CD14-positive monocyte (primary cell): ENCODE measurements around the gene BLOC1S4. TPM values are rescaled to one million over a fixed set of nuclear protein-coding genes. Genes with fewer than 3 reads are reported as not detected.
A peak's percentile ranks its signal among the peaks of the same experiment; 100 is the strongest.

Experiments
- DNase-seq, 3 donors: peaks; one replicate each; pipeline ENCODE4 v3.0.0-alpha.2; 2011 to 2022
- H2AFZ ChIP-seq: 2 replicates; pipeline ENCODE4 v1.6.0; 2012; ENCODE audit warnings: mild to moderate bottlenecking, low read depth, low read length, inconsistent platforms; ENCODE audit not compliant: insufficient read depth, poor library complexity, severe bottlenecking
- H3K27ac ChIP-seq, 2 donors: 1 replicate in 1 of 2; 2 replicates in 1 of 2; pipeline ENCODE4 v1.5.1; 2012 to 2013; ENCODE audit warnings: low read length in 2 of 2, control low read depth in 1 of 2, inconsistent platforms in 1 of 2, low read depth in 1 of 2, mild to moderate bottlenecking in 1 of 2
- H3K27me3 ChIP-seq, 2 donors: one replicate each; pipeline versions ENCODE4 v1.6.0 to v1.6.1; 2011 to 2013; ENCODE audit warnings: low read length in 2 of 2; ENCODE audit not compliant: control insufficient read depth in 2 of 2, insufficient read depth in 2 of 2
- H3K36me3 ChIP-seq, 2 donors: replicated peaks in 1 of 2; 1 replicate in 1 of 2; 2 replicates in 1 of 2; pipeline versions ENCODE4 v1.5.1 to v1.6.1; 2012 to 2013; ENCODE audit warnings: low read length in 2 of 2, control low read depth in 1 of 2, inconsistent platforms in 1 of 2, mild to moderate bottlenecking in 1 of 2; ENCODE audit not compliant: insufficient read depth in 2 of 2, control insufficient read depth in 1 of 2
- H3K4me1 ChIP-seq, 2 donors: 1 replicate in 1 of 2; 2 replicates in 1 of 2; pipeline versions ENCODE4 v1.5.1 to v1.6.1; 2012 to 2013; ENCODE audit warnings: low read length in 2 of 2, control low read depth in 1 of 2, inconsistent platforms in 1 of 2, mild to moderate bottlenecking in 1 of 2, moderate library complexity in 1 of 2; ENCODE audit not compliant: insufficient read depth in 2 of 2, control insufficient read depth in 1 of 2
- H3K4me2 ChIP-seq: replicated peaks from 2 replicates; pipeline ENCODE3; 2012; ENCODE audit warnings: low read length, moderate library complexity, mild to moderate bottlenecking; ENCODE audit not compliant: poor library complexity, severe bottlenecking; ENCODE audit errors: extremely low read depth
- H3K4me3 ChIP-seq, 3 experiments: fragments of 200-600 bp in 1 of 3; sonication (generic) in 1 of 3; replicated peaks in 1 of 3; 1 replicate in 2 of 3; 2 replicates in 1 of 3; pipeline ENCODE4 v1.5.1; 2011 to 2013; ENCODE audit warnings: low read length in 3 of 3, mild to moderate bottlenecking in 3 of 3, control low read depth in 2 of 3, low read depth in 2 of 3, inconsistent platforms in 1 of 3, moderate library complexity in 1 of 3
- H3K79me2 ChIP-seq: 2 replicates; pipeline ENCODE4 v1.6.0; 2012; ENCODE audit warnings: mild to moderate bottlenecking, control low read depth, inconsistent platforms, low read length, moderate library complexity; ENCODE audit not compliant: insufficient read depth
- H3K9ac ChIP-seq: 2 replicates; pipeline ENCODE4 v1.6.0; 2017; ENCODE audit warnings: low read length, mild to moderate bottlenecking; ENCODE audit not compliant: insufficient read depth, poor library complexity, severe bottlenecking
- H3K9me3 ChIP-seq, 2 donors: replicated peaks in 1 of 2; 1 replicate in 1 of 2; 2 replicates in 1 of 2; pipeline versions ENCODE4 v1.5.1 to v1.6.1; 2012 to 2013; ENCODE audit warnings: low read length in 2 of 2, control low read depth in 1 of 2; ENCODE audit not compliant: control insufficient read depth in 1 of 2, insufficient read depth in 1 of 2
- H4K20me1 ChIP-seq: 2 replicates; pipeline ENCODE4 v1.6.0; 2012; ENCODE audit warnings: mild to moderate bottlenecking, low read length, control low read depth, moderate library complexity; ENCODE audit not compliant: insufficient read depth
- H3K27ac Mint-ChIP-seq, 7 donors: one replicate each; pipeline ENCODE4 v1.8.0; 2020; ENCODE audit warnings: mild to moderate bottlenecking in 7 of 7, mixed read lengths in 7 of 7, moderate library complexity in 6 of 7, inconsistent platforms in 2 of 7
- H3K27me3 Mint-ChIP-seq, 3 donors: one replicate each; pipeline ENCODE4 v1.8.0; 2021 to 2022; ENCODE audit warnings: low read depth in 3 of 3, mild to moderate bottlenecking in 3 of 3, mixed read lengths in 3 of 3, moderate library complexity in 3 of 3, inconsistent platforms in 1 of 3
- H3K36me3 Mint-ChIP-seq, 2 donors: one replicate each; pipeline ENCODE4 v1.8.0; 2020; ENCODE audit warnings: mixed read lengths in 2 of 2, inconsistent platforms in 1 of 2, mild to moderate bottlenecking in 1 of 2
- H3K4me1 Mint-ChIP-seq: one replicate; pipeline ENCODE4 v1.8.0; 2020; ENCODE audit warnings: mild to moderate bottlenecking, mixed read lengths
- H3K4me3 Mint-ChIP-seq, 2 donors: one replicate each; pipeline ENCODE4 v1.8.0; 2020; ENCODE audit warnings: mild to moderate bottlenecking in 2 of 2, mixed read lengths in 2 of 2, moderate library complexity in 1 of 2
- H3K9me3 Mint-ChIP-seq, 7 donors: one replicate each; pipeline ENCODE4 v1.8.0; 2020 to 2022; ENCODE audit warnings: mixed read lengths in 7 of 7, mild to moderate bottlenecking in 6 of 7, moderate library complexity in 6 of 7, inconsistent platforms in 2 of 7
- WGBS: methylation state at CpG from one replicate; pipeline ENCODE4 v1.1.5; 2013; ENCODE audit warnings: missing lambda C conversion rate; ENCODE audit not compliant: insufficient coverage; 5-methylcytosine and 5-hydroxymethylcytosine counted together
- intact Hi-C, 2 donors: fragments of 100-400 bp; cut with micrococcal nuclease; formaldehyde crosslinking; loops; one replicate each; pipeline versions ENCODE4 v1.15.0 to v1.15.1; 2023
- polyA plus RNA-seq, 3 donors: library from polyadenylated mRNA; depleted of rRNA in 1 of 3; unstranded in 2 of 3; stranded (reverse) in 1 of 3; fragments of 300-500 nt in 2 of 3; fragments of >200 nt in 1 of 3; fragmentation: Illumina TruSeq in 2 of 3; gene quantifications; 1 replicate in 2 of 3; 2 replicates in 1 of 3; pipeline ENCODE4 v1.2.3, GENCODE V29; 2012 to 2021
- TF ChIP-seq, protein P1 (sequence below): fragments of 200-600 bp; IDR thresholded peaks from one replicate; pipeline ENCODE4 v1.8.0; 2022; ENCODE audit warnings: antibody characterized with exemption, mild to moderate bottlenecking

BLOC1S4 gene
- polyA plus RNA-seq, 3 donors = 6.7 to 30.9 (median 20.1) TPM

DNA sequence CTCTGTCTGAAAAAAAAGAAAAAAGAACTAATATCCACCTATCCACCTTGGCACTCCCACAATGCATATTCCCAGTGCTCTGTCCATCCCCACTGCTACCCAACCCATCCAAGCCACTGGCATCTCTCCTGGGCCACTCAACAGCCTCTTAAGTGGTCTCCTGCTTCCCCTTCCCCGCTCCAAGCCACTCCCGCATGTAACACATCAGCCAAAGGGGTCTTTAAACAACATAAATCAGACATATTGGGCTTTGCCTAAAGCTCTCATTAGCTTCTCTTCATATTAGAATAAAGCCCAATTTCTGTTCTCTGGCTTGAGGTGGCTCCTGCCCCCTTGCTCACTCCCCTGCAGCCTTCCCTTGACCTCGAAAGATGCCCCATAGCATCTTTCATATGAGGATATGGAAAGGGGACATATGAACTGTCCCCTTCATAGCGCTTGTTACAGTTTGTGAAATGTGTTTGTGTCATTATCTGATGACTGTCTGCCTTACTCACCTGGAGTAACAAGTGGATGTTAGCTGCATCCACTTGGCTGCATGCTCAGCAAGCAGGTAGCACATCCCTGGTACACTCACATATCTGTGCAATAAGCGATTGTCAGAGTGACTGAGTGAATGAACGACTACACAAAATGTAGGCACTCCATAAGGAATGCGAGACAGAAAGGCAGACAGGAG is 3.1 kb downstream of the BLOC1S4 start:
- H3K9ac ChIP-seq = no peak overlapping the region
- H3K79me2 ChIP-seq = peaks cover 18% of the 10 kb centered on the region
- H3K4me3 Mint-ChIP-seq = no peak overlapping the region
- TF ChIP-seq, protein P1, sequence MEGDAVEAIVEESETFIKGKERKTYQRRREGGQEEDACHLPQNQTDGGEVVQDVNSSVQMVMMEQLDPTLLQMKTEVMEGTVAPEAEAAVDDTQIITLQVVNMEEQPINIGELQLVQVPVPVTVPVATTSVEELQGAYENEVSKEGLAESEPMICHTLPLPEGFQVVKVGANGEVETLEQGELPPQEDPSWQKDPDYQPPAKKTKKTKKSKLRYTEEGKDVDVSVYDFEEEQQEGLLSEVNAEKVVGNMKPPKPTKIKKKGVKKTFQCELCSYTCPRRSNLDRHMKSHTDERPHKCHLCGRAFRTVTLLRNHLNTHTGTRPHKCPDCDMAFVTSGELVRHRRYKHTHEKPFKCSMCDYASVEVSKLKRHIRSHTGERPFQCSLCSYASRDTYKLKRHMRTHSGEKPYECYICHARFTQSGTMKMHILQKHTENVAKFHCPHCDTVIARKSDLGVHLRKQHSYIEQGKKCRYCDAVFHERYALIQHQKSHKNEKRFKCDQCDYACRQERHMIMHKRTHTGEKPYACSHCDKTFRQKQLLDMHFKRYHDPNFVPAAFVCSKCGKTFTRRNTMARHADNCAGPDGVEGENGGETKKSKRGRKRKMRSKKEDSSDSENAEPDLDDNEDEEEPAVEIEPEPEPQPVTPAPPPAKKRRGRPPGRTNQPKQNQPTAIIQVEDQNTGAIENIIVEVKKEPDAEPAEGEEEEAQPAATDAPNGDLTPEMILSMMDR = no peak
- no peak overlapping the region for H3K27ac ChIP-seq
- WGBS = 93% methylated on average over 4 of the region's 7 CpGs
- peaks cover 10% of the 10 kb centered on the region for H4K20me1 ChIP-seq
- no peaks in the 10 kb centered on the region for H3K9me3 Mint-ChIP-seq
- DNase-seq = no peak
- H3K36me3 Mint-ChIP-seq = peaks cover 4 to 5% of the 10 kb centered on the region in 2 donors
- peaks cover 22 to 33% of the 10 kb centered on the region in 2 donors for H3K4me1 ChIP-seq
- no peak overlapping the region for H3K4me2 ChIP-seq
- no peak overlapping the region for H3K4me3 ChIP-seq
- peaks cover 2 to 3% (median 2%) of the 10 kb centered on the region in 3 donors for H3K27me3 Mint-ChIP-seq
- no peaks in the 10 kb centered on the region for H3K27me3 ChIP-seq
- H3K4me1 Mint-ChIP-seq = peaks cover 26% of the 10 kb centered on the region
- H3K9me3 ChIP-seq = no peaks in the 10 kb centered on the region
- H3K36me3 ChIP-seq = no peaks in the 10 kb centered on the region
- intact Hi-C loops = loop anchor here (5.0 to 10.0 kb wide), 5 partner anchors 63 to 353 kb away; partner anchors contain the start of genes KIAA0232 (in 1 of the 2), MRFAP1 (in 1 of the 2) and TADA2B (in 1 of the 2)
- peak overlapping the region in 1 of 7 donors; percentile 34 for H3K27ac Mint-ChIP-seq
- no peak overlapping the region for H2AFZ ChIP-seq

DNA sequence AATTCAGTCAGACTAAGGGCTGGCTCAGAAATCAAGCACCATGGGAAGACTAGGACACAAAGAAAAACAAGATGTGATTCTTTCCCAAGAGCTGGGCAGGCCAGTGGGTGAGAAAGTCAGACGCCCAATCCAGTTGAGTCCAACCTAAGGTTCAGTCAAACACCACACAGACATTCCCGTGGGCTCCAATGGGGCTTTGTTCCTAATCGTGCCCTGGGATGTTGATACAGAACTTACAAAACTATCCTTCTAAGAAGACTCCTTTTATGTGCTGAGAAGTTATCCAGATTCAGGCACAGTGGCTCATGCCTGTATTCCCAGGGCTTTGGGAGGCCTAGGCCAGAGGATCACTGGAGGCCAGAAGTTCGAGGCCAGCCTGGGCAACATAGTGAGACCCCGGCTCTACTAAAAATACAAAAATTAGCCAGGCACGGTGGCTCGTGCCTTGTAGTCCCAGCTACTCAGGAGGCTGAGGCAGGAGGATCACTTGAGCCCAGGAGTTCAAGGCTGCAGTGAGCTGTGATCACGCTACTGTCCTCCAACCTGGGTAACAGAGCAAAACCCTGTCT is 3.7 kb downstream of the BLOC1S4 start:
- Histone ChIP-seq H3K4me3 (no peak overlapping the region), H2AFZ (no peak overlapping the region), H3K4me2 (no peak overlapping the region), H3K36me3 (no peaks in the 10 kb centered on the region), H3K4me1 (peaks cover 22 to 33% of the 10 kb centered on the region in 2 donors), H4K20me1 (peaks cover 10% of the 10 kb centered on the region), H3K9ac (no peak overlapping the region), H3K79me2 (peaks cover 18% of the 10 kb centered on the region), H3K9me3 (no peaks in the 10 kb centered on the region), H3K27ac (no peak overlapping the region), H3K27me3 (no peaks in the 10 kb centered on the region)
- intact Hi-C loops = loop anchor here (2.0 to 10.0 kb wide), 9 partner anchors 63 to 363 kb away; partner anchors contain the start of genes KIAA0232 (in 1 of the 2), MRFAP1 (in 1 of the 2) and TADA2B (in 1 of the 2)
- H3K27me3 Mint-ChIP-seq = peaks cover 2 to 3% (median 2%) of the 10 kb centered on the region in 3 donors
- TF ChIP-seq, protein P1 = no peak
- 97% methylated on average over 4 of the region's 8 CpGs for WGBS
- peaks cover 4 to 5% of the 10 kb centered on the region in 2 donors for H3K36me3 Mint-ChIP-seq
- no peaks in the 10 kb centered on the region for H3K9me3 Mint-ChIP-seq
- H3K4me1 Mint-ChIP-seq = peaks cover 26% of the 10 kb centered on the region
- DNase-seq = no peak
- no peak overlapping the region for H3K4me3 Mint-ChIP-seq
- H3K27ac Mint-ChIP-seq = no peak overlapping the region
